Medulla oblongata (tissue), 1 donor: ENCODE data around the gene ODF2L.

Experiments
- DNase-seq: peaks from one replicate; pipeline ENCODE4 v3.0.0-alpha.2; 2015; ENCODE audit errors: extremely low spot score

Gene ODF2L

GRCh38 chr1:86318436-86318835, 77.7 kb downstream of the ODF2L start:
- DNase-seq: no peak

DNA sequence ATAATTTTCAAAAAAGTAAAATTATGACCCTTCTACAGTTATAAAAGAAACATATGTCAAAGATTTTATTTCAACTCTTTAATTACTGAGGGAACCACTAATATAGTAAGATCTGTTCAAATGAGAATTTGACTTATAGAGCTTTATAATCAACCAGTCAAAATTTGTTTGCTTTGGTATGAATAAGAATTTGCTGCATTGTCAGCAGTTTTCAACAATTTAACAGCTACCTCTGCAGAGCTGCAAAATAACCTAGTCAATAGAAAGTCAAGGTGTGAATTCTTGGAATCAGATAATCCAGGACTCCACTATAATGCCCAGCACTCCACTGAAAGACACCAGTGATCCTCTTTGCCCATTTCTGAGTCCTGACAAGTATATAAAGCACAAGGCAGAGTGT, 78.2 kb downstream of the ODF2L start:
- DNase-seq: no peak

GRCh38 chr1:86305731-86306130, 90.4 kb downstream of the ODF2L start:
- no peak for DNase-seq

GRCh38 chr1:86303041-86303690, 93.0 kb downstream of the ODF2L start:
- DNase-seq: no peak
